Epithelial cell of proximal tubule (primary cell): Measurements from ENCODE around the gene GPR139. TPM values are rescaled to one million over a fixed set of nuclear protein-coding genes. Genes with fewer than 3 reads are reported as not detected.

Experiments used
- DNase-seq: peaks from one replicate; pipeline ENCODE4 v3.0.0-alpha.2; 2011; ENCODE audit warnings: low read depth
- H3K4me3 ChIP-seq: 2 replicates; pipeline ENCODE4 v1.5.1; 2011; ENCODE audit warnings: low read depth, mild to moderate bottlenecking, low read length
- total RNA-seq: library from RNA; depleted of rRNA; stranded (reverse); fragments of >200 nt; gene quantifications from 2 replicates; pipeline ENCODE4 v1.2.3, GENCODE V29; 2015
- TF ChIP-seq, protein P1 (sequence below): conservative IDR thresholded peaks from 2 replicates; pipeline ENCODE4 v1.5.1; 2012; ENCODE audit warnings: low read depth, mild to moderate bottlenecking, low read length

The GPR139 gene
- total RNA-seq, 1 donor from 2014 or later = not detected

DNA sequence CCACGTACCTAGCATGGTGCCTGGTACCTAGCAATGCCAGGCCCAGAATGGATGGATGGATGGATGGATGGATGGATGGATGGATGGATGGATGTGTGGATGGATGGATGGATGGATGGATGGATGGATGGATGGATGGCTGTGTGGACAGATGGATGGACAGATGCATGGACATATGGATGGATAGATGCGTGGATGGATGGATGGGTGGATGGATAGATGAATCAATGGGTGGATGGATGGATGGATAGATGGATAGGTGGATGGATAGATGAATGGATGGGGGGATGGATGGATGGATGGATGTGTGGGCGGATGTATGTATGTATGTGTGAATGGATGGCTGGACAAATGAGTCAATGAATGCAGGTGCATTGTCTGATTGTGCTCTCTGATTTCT is 12.6 kb downstream of the GPR139 start:
- no peak for DNase-seq
- TF ChIP-seq, protein P1, sequence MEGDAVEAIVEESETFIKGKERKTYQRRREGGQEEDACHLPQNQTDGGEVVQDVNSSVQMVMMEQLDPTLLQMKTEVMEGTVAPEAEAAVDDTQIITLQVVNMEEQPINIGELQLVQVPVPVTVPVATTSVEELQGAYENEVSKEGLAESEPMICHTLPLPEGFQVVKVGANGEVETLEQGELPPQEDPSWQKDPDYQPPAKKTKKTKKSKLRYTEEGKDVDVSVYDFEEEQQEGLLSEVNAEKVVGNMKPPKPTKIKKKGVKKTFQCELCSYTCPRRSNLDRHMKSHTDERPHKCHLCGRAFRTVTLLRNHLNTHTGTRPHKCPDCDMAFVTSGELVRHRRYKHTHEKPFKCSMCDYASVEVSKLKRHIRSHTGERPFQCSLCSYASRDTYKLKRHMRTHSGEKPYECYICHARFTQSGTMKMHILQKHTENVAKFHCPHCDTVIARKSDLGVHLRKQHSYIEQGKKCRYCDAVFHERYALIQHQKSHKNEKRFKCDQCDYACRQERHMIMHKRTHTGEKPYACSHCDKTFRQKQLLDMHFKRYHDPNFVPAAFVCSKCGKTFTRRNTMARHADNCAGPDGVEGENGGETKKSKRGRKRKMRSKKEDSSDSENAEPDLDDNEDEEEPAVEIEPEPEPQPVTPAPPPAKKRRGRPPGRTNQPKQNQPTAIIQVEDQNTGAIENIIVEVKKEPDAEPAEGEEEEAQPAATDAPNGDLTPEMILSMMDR = no peak
- no peak overlapping the region for H3K4me3 ChIP-seq

DNA sequence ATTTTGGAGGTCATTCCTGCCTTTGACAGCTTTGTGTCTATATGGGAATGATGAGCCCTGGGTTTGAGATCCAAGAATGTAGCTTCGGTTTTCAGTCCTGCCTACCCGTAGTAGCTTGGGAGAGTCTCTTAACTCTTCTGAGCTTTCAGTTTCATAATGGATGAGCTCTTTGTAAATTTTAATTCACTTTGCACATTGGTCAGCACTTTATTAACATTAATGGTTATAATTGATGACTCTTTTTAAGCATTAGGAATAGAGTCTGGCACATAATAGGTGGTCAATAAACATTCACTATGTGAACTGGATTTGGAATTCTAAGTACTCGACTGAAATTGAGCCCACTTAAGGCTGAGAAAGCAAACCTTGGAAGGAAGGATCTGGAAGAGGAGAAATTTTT is 17.3 kb downstream of the GPR139 start:
- H3K4me3 ChIP-seq = no peak overlapping the region
- no peak for DNase-seq
- TF ChIP-seq, protein P1 = no peak

DNA sequence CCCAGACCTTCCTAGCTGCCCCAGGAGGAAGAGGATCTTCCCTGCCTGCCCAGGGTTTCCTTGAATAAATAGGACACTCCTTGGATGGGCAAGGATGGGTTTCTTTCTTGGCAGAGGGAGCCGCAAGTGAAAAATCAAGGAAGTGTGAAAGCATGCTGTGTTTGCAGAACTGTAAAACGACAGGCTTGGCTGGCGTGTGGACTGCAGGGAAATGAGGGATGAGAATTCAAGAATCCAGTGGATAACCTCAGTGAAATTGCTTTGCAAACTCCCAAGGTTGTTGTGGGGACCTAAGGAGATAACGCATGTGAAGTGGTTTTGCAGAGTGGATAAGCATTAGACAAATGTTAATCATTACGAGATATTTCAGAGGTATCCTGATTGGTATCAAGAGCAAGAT is 20.4 kb downstream of the GPR139 start:
- TF ChIP-seq, protein P1 = no peak
- no peak for DNase-seq
- H3K4me3 ChIP-seq = no peak overlapping the region

DNA sequence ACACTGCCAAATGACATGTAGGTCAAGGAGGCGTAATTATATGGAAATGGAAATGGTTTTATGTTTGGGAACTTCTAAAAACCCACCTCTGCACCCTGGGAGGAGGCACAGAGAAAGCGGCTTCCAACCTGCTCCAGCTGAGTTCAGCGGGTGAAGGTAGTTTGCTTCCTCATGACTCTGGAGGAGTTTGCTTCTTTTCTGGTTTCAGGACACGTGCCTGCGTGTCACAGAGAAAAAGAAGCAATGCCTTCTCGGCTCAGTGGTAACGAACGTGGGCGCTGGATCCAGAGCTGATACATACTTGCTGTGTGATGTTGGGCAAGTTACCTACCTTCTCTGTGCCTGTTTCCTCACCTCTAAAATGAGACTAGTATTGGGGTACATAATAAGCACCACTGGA is 22.1 kb downstream of the GPR139 start:
- no peak overlapping the region for H3K4me3 ChIP-seq
- no peak for DNase-seq
- TF ChIP-seq, protein P1 = no peak

DNA sequence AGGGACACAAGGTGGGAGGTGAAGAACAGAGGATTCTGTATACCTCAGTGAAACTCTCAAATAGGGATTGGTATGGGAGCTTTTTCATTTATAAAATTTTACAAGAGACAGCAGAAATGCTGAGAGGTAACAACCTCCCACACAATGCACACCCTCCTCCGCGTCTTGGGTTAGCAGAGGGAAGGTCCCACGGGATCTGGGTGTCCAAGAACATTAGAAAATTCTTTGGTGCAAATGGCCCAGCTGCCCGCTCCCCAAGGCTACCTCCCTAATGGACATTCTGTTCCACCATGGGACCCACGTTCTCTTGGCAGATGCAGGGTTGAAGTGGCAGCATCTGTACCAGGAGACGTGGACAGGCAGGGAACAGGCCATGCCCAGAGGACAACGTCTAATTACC is 22.5 kb downstream of the GPR139 start:
- DNase-seq = no peak
- TF ChIP-seq, protein P1 = no peak
- H3K4me3 ChIP-seq = no peak overlapping the region

DNA sequence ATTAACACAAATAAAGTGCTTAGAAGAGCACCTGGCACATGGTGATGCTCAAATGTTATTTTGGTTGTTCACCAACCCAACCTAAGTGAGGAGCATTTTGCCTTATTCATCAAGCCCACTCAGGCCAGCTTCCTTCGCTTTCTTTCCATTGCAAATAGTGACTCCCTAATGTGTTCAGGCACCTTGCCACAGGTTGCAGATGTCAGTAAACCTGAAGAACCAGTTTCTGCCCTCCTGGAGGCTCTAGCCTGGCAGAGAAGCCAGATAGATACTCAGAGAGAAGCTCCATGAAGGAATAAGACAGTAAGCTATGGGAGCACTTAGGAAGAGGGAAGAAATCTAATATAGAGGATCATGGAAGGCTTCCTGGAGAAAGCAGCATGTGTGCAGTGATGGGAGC is 23.9 kb downstream of the GPR139 start:
- H3K4me3 ChIP-seq = no peak overlapping the region
- DNase-seq = no peak
- TF ChIP-seq, protein P1 = no peak

DNA sequence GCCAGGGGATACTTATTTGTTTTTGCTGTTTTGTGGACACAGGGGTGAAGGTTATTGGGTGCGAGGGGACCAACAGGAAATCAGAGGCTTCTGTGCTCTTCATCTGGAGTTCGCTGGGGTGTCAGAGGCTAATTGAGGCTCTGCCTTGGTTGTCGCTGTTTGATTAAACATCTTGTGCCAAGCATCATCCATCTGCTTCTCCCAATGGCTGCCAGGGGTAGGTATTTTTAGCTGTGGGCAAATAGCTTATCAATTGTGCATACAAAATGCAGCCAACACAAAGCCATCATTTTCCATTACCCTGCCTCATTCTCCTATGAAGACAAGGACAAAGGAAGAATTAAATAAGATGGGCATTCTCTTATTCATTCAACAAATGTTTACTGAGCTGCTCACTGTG is 27.8 kb downstream of the GPR139 start:
- TF ChIP-seq, protein P1 = no peak
- H3K4me3 ChIP-seq = no peak overlapping the region
- no peak for DNase-seq
